Activated T-cell treated with anti-CD3 and anti-CD28 coated beads, Interleukin-2, amount 50 U/mL, for 72 hours (primary cell): Measurements from ENCODE around the gene RAB8B. TPM values are rescaled to one million over a fixed set of nuclear protein-coding genes. Genes with fewer than 3 reads are reported as not detected.

Source experiments
- ATAC-seq, 2 donors: fragments of 150-1000 bp; cut with Tn5 transposase; replicated peaks in 1 of 2; 2 replicates each; pipeline ENCODE4 v1.10.0; 2021; ENCODE audit warnings: moderate library complexity in 2 of 2, mild to moderate bottlenecking in 1 of 2
- DNase-seq, 2 donors: peaks; one replicate each; pipeline ENCODE4 v3.0.0; 2021 to 2022; ENCODE audit warnings: mixed read lengths in 1 of 2
- H3K27ac Mint-ChIP-seq: one replicate; pipeline ENCODE4 v1.8.0; 2022; ENCODE audit warnings: mild to moderate bottlenecking, moderate library complexity, mixed read lengths
- H3K27me3 Mint-ChIP-seq: one replicate; pipeline ENCODE4 v1.8.0; 2022; ENCODE audit warnings: low read depth, mixed read lengths
- H3K36me3 Mint-ChIP-seq, 2 donors: one replicate each; pipeline ENCODE4 v1.8.0; 2022; ENCODE audit warnings: mixed read lengths in 2 of 2, mild to moderate bottlenecking in 1 of 2; ENCODE audit not compliant: insufficient read depth in 2 of 2
- H3K4me1 Mint-ChIP-seq: one replicate; pipeline ENCODE4 v1.8.0; 2022; ENCODE audit warnings: low read depth, mixed read lengths
- H3K4me3 Mint-ChIP-seq, 2 donors: one replicate each; pipeline ENCODE4 v1.8.0; 2022; ENCODE audit warnings: mild to moderate bottlenecking in 2 of 2, mixed read lengths in 2 of 2, moderate library complexity in 2 of 2
- H3K9me3 Mint-ChIP-seq, 2 donors: one replicate each; pipeline ENCODE4 v1.8.0; 2022; ENCODE audit warnings: mixed read lengths in 2 of 2
- total RNA-seq, 2 donors: library from RNA; stranded (reverse); gene quantifications; one replicate each; pipeline ENCODE4 v1.2.3, GENCODE V29; 2022

The RAB8B gene
- total RNA-seq, 2 donors from 2014 or later = 122 to 157 TPM

DNA sequence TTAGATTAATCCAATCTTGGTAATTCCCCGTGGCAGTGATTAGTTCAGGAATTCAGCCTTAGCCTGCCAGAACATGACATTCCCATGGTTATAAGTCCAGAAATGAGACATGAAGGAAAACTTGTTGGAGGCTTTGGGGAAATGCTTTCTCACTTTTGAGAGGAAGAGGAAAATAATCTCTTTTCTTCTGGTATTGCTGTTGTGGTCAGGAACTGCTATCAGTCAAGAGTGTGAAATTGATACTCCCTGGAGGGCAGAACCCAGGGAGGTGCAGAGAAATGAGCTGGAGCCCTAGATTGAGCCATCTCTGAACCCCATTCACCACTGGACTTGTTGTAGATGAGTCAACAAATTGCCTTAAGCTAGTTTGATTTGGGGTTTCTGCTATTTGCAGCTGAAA is 49.4 kb downstream of the RAB8B start:
- DNase-seq = peak; percentile 36 to 61
- peaks cover 3 to 26% of the 10 kb centered on the region in 2 donors for H3K36me3 Mint-ChIP-seq
- H3K4me1 Mint-ChIP-seq = peaks cover 78% of the 10 kb centered on the region
- ATAC-seq = peak; percentile 96 to 97
- H3K27ac Mint-ChIP-seq = no peak overlapping the region
- H3K27me3 Mint-ChIP-seq = no peaks in the 10 kb centered on the region
- H3K9me3 Mint-ChIP-seq = peaks cover 0 to 3% of the 10 kb centered on the region in 2 donors
- H3K4me3 Mint-ChIP-seq = peak overlapping the region in 1 of 2 donors; percentile 32

- no peak for ATAC-seq
- Mint-ChIP-seq H3K4me1 (peaks cover 78% of the 10 kb centered on the region), H3K27me3 (no peaks in the 10 kb centered on the region), H3K9me3 (peaks cover 0 to 3% of the 10 kb centered on the region in 2 donors), H3K36me3 (peaks cover 4 to 23% of the 10 kb centered on the region in 2 donors), H3K27ac (no peak overlapping the region), H3K4me3 (no peak overlapping the region)
- DNase-seq = no peak
Measured at GRCh38 chr15:63240109-63240508, 50.7 kb downstream of the RAB8B start.

GRCh38 chr15:63241316-63241715 is 51.9 kb downstream of the RAB8B start:
- no peaks in the 10 kb centered on the region for H3K27me3 Mint-ChIP-seq
- peaks cover 4 to 27% of the 10 kb centered on the region in 2 donors for H3K36me3 Mint-ChIP-seq
- ATAC-seq = no peak
- peaks cover 0 to 3% of the 10 kb centered on the region in 2 donors for H3K9me3 Mint-ChIP-seq
- H3K27ac Mint-ChIP-seq = no peak overlapping the region
- no peak for DNase-seq
- H3K4me3 Mint-ChIP-seq = no peak overlapping the region
- H3K4me1 Mint-ChIP-seq = peaks cover 79% of the 10 kb centered on the region

- ATAC-seq = no peak
- Mint-ChIP-seq H3K9me3 (no peaks in the 10 kb centered on the region), H3K36me3 (peaks cover 11 to 26% of the 10 kb centered on the region in 2 donors), H3K27ac (peak overlapping the region; percentile 11), H3K4me3 (no peak overlapping the region), H3K4me1 (peaks cover 66% of the 10 kb centered on the region), H3K27me3 (no peaks in the 10 kb centered on the region)
- DNase-seq = no peak
Measured at GRCh38 chr15:63243101-63243500, 53.7 kb downstream of the RAB8B start.

DNA sequence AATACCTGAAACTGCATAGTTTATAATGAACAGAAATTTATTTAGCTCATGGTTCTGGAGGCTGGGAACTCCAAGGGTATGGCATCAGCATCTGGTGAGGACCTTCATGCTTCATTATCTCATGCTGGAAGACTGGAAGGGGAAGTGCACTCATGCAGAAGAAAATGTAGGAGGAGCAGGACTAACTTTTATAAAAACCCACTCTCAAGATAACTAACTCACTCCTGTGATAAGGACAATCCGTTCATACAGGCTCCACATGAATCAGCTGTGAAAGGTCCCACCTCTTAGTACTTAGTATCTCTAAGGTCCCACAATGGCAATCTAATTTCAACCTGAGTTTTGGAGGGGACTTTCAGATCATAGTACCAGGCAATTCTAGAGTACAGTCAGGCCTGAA is 54.4 kb downstream of the RAB8B start:
- H3K36me3 Mint-ChIP-seq = peaks cover 10 to 30% of the 10 kb centered on the region in 2 donors
- H3K27ac Mint-ChIP-seq = peak overlapping the region; percentile 80
- H3K4me1 Mint-ChIP-seq = peaks cover 59% of the 10 kb centered on the region
- peak overlapping the region; percentile 4 to 47 for H3K4me3 Mint-ChIP-seq
- H3K27me3 Mint-ChIP-seq = no peaks in the 10 kb centered on the region
- peak in 1 of 2 donors; percentile 43 for ATAC-seq
- DNase-seq = no peak
- no peaks in the 10 kb centered on the region for H3K9me3 Mint-ChIP-seq

GRCh38 chr15:63244399-63244798 is 55.0 kb downstream of the RAB8B start:
- Mint-ChIP-seq H3K4me3 (peak overlapping the region in 1 of 2 donors; percentile 60), H3K27me3 (no peaks in the 10 kb centered on the region), H3K4me1 (peaks cover 56% of the 10 kb centered on the region), H3K36me3 (peaks cover 10 to 32% of the 10 kb centered on the region in 2 donors), H3K27ac (peak overlapping the region; percentile 80), H3K9me3 (no peaks in the 10 kb centered on the region)
- DNase-seq (no peak), ATAC-seq (no peak)

GRCh38 chr15:63244976-63245645 is 55.7 kb downstream of the RAB8B start:
- Mint-ChIP-seq H3K27ac (peak overlapping the region; percentile 82), H3K9me3 (no peaks in the 10 kb centered on the region), H3K27me3 (no peaks in the 10 kb centered on the region), H3K4me3 (peak overlapping the region in 1 of 2 donors; percentile 60), H3K4me1 (peaks cover 49% of the 10 kb centered on the region), H3K36me3 (peaks cover 13 to 36% of the 10 kb centered on the region in 2 donors)
- ATAC-seq (peak in 1 of 2 donors; percentile 39), DNase-seq (no peak)

DNA sequence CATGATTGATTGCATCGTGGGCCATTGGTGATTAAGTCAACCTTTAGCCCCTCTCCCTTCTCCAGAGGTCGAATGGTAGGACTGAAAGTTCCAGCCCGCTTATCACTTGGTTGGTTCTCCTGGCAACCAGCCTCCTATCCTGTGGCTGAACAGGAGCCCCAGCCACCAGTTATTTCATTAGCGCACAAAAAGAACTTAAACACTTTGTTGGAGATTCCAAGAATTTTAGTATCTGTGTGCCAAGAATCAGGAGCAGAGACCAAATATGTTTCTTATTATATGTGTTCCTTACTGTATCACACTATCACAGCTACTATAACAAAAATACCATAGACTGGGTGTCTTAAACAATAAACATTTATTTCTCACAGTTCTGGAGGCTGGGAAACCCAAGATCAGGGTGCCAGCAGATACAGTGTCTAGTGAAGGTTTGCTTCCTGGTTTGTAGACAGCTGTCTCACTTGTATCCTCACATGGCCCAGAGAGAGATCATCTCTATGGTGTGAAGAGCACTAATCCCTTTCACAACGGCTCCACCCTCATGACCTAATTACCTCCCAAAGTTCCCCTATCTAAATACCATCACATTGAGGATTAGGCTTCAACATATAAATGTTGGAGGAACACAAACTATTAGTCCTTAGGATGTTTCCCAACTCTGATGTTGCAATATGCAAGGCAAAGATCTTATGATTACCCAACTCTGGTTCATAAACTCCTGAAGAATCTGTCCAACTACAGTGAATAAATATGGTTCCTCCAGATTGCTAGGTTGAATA is 57.5 kb downstream of the RAB8B start:
- no peak for ATAC-seq
- H3K27ac Mint-ChIP-seq = peak overlapping the region; percentile 42
- H3K36me3 Mint-ChIP-seq = peaks cover 15 to 39% of the 10 kb centered on the region in 2 donors
- H3K9me3 Mint-ChIP-seq = no peaks in the 10 kb centered on the region
- no peaks in the 10 kb centered on the region for H3K27me3 Mint-ChIP-seq
- H3K4me1 Mint-ChIP-seq = peaks cover 43% of the 10 kb centered on the region
- H3K4me3 Mint-ChIP-seq = no peak overlapping the region
- no peak for DNase-seq

DNA sequence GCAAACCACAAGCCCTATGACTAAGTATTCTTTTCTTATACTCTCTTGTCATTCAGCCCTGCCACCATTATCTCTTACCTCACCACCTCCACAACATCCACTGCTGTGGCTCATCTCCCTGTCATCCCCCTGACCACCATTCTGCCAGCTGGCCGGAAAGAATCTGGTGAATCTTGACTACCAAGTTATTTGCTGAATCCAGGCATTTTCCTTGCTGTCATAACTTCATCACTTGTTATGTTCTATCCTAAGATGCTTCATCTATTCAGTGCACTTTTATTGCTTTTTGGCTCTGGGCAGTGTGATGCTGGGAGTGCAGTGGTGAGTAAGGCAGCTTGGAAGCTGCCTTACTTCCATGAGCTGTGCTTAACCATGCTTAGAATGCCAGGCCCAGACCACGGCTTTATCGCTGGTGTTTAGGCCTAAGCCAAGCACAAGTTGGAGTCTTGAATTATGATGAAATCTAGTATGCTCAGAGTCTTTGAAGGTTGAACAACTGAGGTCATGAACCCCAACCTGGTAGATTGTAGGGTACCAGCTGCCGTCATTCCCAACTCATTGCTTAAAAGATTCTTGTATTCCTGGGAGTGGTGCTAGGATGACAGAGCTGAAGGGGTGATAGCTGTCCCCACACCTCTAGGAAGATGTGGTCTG is 61.0 kb downstream of the RAB8B start:
- DNase-seq (no peak), ATAC-seq (no peak)
- Mint-ChIP-seq H3K9me3 (no peaks in the 10 kb centered on the region), H3K27ac (no peak overlapping the region), H3K4me1 (peaks cover 27% of the 10 kb centered on the region), H3K4me3 (no peak overlapping the region), H3K36me3 (peaks cover 16 to 38% of the 10 kb centered on the region in 2 donors), H3K27me3 (no peaks in the 10 kb centered on the region)

DNA sequence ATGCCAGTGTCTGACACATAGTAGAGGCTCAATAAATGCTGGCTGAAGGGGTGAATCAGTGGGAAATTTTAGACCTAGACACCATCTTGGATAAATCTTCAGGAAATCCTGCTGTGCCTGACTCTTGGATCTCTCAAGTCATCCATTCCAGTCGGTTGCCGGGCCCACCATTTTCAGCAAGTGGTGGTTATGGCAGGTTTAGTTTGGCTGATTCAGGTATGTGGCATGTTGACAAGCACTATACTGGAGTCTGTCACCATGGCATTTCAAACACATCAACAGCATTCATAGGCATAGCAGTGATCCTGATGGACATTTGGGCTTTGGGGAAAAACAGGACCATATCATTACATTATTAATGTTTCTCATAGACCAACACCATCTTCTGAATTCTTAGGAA is 62.3 kb downstream of the RAB8B start:
- ATAC-seq = no peak
- no peaks in the 10 kb centered on the region for H3K27me3 Mint-ChIP-seq
- DNase-seq = no peak
- H3K4me1 Mint-ChIP-seq = peaks cover 19% of the 10 kb centered on the region
- no peak overlapping the region for H3K4me3 Mint-ChIP-seq
- H3K9me3 Mint-ChIP-seq = no peaks in the 10 kb centered on the region
- H3K27ac Mint-ChIP-seq = no peak overlapping the region
- peaks cover 13 to 34% of the 10 kb centered on the region in 2 donors for H3K36me3 Mint-ChIP-seq

DNA sequence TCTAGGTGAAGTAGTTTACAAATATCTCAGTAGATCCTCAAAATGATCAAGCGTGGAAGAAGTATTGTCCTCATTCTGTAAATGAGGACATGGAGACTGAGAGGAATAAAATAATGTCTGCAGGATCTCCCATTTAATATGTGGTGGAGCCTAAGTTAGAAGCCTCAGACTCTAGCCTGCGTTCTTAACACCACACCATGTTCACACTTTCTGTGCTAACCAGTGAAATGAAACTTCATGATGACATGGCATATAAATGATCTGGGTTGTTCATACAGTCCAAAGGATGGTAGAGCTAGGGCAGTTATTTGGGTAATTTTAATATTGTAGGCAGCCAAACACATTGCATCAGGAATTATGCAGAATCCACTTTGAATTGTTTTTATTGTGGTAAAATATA is 62.9 kb downstream of the RAB8B start:
- H3K36me3 Mint-ChIP-seq = peaks cover 11 to 28% of the 10 kb centered on the region in 2 donors

GRCh38 chr15:63254991-63255390 is 65.6 kb downstream of the RAB8B start:
- no peaks in the 10 kb centered on the region for H3K9me3 Mint-ChIP-seq
- DNase-seq = no peak
- peaks cover 9 to 30% of the 10 kb centered on the region in 2 donors for H3K36me3 Mint-ChIP-seq
- no peak overlapping the region for H3K4me3 Mint-ChIP-seq
- no peak for ATAC-seq
- peaks cover 24% of the 10 kb centered on the region for H3K4me1 Mint-ChIP-seq
- H3K27ac Mint-ChIP-seq = no peak overlapping the region
- H3K27me3 Mint-ChIP-seq = no peaks in the 10 kb centered on the region

More for the DNA sequence above, 62.9 kb downstream of the RAB8B start:
- Mint-ChIP-seq H3K4me3 (no peak overlapping the region), H3K27ac (no peak overlapping the region), H3K9me3 (no peaks in the 10 kb centered on the region), H3K4me1 (peaks cover 17% of the 10 kb centered on the region), H3K27me3 (no peaks in the 10 kb centered on the region)
- DNase-seq (no peak), ATAC-seq (no peak)

DNA sequence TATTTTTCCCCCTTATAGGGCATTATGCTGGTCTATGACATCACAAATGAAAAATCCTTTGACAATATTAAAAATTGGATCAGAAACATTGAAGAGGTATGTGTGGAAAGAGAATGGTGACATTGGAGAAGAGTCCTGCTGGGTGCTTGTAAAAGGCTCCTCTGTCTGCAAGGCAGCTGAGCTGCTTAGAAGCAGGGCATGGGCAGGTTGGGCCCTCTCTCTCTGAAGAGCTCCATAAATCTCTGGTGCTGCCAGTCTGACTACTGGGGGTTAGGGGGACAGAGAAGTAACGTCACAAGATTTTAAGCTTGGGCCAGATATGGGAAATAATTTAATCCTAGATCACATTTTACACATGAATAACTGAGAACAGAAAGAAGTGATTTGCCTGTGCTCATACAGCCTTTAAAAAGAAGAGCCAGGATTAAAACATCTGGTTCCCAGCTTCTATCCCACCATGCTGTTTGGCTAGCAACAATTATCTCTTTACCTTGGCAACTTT is 66.1 kb downstream of the RAB8B start:
- no peak overlapping the region for H3K27ac Mint-ChIP-seq
- H3K36me3 Mint-ChIP-seq = peaks cover 9 to 29% of the 10 kb centered on the region in 2 donors

More for the DNA sequence above, 66.1 kb downstream of the RAB8B start:
- no peak overlapping the region for H3K4me3 Mint-ChIP-seq
- peaks cover 24% of the 10 kb centered on the region for H3K4me1 Mint-ChIP-seq
- DNase-seq (no peak), ATAC-seq (no peak)
- H3K27me3 Mint-ChIP-seq = no peaks in the 10 kb centered on the region
- no peaks in the 10 kb centered on the region for H3K9me3 Mint-ChIP-seq
